Stimulated activated effector memory CD8-positive, alpha-beta T cell treated with anti-CD3 and anti-CD28 coated beads, Interleukin-12 subunit alpha, Interleukin-12 subunit beta, amount 100 ng/mL, for 72 hours (primary cell): ENCODE measurements around the gene METTL24.

Source experiments
- ATAC-seq: fragments of 150-1000 bp; cut with Tn5 transposase; 2 replicates; pipeline ENCODE4 v1.10.0; 2021
- DNase-seq, 2 donors: peaks; one replicate each; pipeline ENCODE4 v3.0.0; 2021 to 2022; ENCODE audit warnings: low spot score in 2 of 2
- H3K27ac Mint-ChIP-seq: one replicate; pipeline ENCODE4 v1.8.0; 2022; ENCODE audit warnings: mild to moderate bottlenecking, mixed read lengths
- H3K36me3 Mint-ChIP-seq: one replicate; pipeline ENCODE4 v1.8.0; 2022; ENCODE audit warnings: mild to moderate bottlenecking, mixed read lengths
- H3K4me1 Mint-ChIP-seq: one replicate; pipeline ENCODE4 v1.8.0; 2022; ENCODE audit warnings: mixed read lengths
- H3K4me3 Mint-ChIP-seq: one replicate; pipeline ENCODE4 v1.8.0; 2022; ENCODE audit warnings: mild to moderate bottlenecking, mixed read lengths
- H3K9me3 Mint-ChIP-seq: one replicate; pipeline ENCODE4 v1.8.0; 2022; ENCODE audit warnings: mixed read lengths

The METTL24 gene

DNA sequence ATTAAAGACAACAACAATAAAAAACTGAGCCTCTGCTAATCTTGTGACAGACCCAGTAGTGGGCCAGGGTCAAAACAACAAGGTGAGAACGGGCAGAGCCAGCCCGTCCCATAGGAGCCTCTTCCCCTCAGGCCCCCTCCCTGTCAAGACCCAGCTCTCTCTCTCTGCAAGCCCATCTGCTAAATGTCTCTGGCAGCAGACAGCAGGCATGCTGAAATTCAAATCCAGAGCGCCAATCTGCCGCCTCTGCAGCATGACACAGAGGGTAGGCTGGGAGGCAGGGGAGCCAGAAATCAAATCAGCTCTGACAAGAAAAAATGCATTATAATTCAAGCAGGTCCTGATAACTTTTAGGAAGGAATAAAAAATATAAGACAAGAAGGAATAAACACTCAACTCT is 26.3 kb downstream of the METTL24 start:
- Mint-ChIP-seq H3K4me1 (no peaks in the 10 kb centered on the region), H3K9me3 (no peaks in the 10 kb centered on the region), H3K27ac (no peak overlapping the region), H3K4me3 (no peak overlapping the region), H3K36me3 (no peaks in the 10 kb centered on the region)
- no peak for DNase-seq
- no peak for ATAC-seq

DNA sequence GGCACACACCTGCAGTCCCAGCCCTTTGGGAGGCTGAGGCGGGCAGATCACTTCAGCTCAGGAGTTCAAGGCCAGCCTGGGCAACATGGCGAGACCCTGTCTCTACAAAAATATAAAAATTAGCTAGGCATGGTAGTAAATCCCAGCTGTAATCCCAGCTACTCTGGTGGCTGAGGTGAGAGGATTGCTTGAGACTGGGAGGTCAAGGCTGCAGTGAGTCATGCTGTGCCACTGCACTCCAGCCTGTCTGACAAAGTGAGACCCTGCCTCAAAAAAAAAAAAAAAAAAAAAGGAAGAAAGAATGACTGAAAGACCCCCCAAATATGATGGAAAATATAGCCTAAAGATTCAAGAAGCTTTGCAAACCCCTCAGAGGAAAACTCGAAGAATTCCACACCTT is 26.8 kb downstream of the METTL24 start:
- Mint-ChIP-seq H3K4me3 (no peak overlapping the region), H3K27ac (no peak overlapping the region), H3K4me1 (no peaks in the 10 kb centered on the region), H3K9me3 (no peaks in the 10 kb centered on the region), H3K36me3 (no peaks in the 10 kb centered on the region)
- ATAC-seq (no peak), DNase-seq (no peak)

DNA sequence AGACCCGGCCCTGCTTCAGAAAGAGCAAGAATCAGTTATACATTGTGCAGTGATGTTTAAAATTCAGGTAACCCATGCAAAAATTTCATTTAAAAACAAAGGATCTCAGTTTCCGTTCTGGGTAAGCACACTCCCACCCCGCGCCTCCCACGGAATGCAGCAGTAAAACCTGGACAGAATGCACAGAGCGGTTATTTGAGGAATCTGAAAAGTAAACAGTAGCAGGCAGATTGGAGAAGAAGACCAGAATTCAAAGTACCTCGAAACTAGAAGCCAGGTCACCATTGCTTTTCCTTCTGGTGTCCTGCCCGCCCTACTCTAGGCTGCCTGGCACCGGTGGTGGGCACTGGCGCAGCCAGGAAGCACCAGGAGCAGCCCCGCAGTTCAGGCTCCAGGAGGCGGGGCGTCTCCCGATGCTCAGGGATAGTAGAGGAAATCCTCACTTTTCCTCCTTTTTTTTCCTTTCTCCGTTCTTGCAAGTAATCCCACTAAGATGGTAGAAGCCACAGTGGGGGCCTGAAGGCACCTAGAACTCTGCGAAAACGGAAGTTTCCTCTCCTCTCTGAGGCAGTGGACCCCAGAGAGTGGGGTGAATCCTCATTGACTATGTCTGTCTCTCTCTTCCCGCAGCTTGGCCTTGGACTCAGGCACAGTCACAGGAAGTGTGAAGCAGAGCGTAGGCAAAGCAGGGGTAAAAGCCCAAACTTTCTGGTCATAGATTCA is 28.3 kb downstream of the METTL24 start:
- no peak overlapping the region for H3K27ac Mint-ChIP-seq
- H3K9me3 Mint-ChIP-seq, result no peaks in the 10 kb centered on the region
- H3K4me3 Mint-ChIP-seq, result no peak overlapping the region
- H3K4me1 Mint-ChIP-seq, result no peaks in the 10 kb centered on the region
- no peak for ATAC-seq
- H3K36me3 Mint-ChIP-seq, result no peaks in the 10 kb centered on the region
- DNase-seq, result no peak

DNA sequence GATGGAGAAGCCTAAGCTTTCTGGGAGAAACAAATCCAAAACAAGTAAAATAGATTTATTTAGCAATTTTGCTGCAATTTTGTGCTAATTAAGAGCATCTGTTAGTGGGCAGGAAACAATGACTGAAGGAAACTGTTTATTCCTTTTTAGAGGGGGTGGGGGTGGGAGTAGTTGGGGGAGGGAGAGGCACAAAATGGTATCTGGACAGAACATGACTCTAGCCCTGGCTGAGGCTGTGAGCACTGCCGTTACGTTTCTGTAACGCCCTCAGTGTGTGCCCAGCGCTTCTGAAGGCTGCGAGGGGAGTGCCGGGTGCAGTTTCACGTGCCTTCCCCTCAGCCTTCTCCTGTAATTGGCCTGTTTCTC is 28.8 kb downstream of the METTL24 start:
- no peak overlapping the region for H3K27ac Mint-ChIP-seq
- no peak overlapping the region for H3K4me3 Mint-ChIP-seq
- DNase-seq, result no peak
- no peaks in the 10 kb centered on the region for H3K36me3 Mint-ChIP-seq
- H3K9me3 Mint-ChIP-seq, result no peaks in the 10 kb centered on the region
- no peak for ATAC-seq
- H3K4me1 Mint-ChIP-seq, result no peaks in the 10 kb centered on the region

DNA sequence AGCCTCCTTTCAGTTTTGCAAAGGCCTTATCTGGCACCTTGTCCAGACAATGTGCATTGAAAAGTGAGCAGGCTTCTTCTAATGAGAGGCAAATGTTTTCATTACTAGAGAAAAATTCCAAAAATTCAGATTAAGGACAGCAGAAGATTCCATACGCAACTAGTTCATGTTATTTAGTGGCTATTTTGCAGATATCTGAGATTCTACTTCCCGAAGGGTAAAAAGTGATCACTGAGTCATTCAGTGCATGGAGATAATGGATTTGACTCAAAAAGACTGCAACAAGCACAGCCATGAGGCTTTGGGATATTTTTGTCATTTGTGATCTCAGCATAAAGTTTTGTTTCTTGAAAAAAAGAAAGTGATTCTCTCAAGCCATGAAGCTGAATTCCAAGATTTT is 29.9 kb downstream of the METTL24 start:
- Mint-ChIP-seq H3K36me3 (no peaks in the 10 kb centered on the region), H3K9me3 (no peaks in the 10 kb centered on the region), H3K27ac (peak overlapping the region; percentile 16), H3K4me1 (no peaks in the 10 kb centered on the region), H3K4me3 (no peak overlapping the region)
- DNase-seq, result no peak
- no peak for ATAC-seq

DNA sequence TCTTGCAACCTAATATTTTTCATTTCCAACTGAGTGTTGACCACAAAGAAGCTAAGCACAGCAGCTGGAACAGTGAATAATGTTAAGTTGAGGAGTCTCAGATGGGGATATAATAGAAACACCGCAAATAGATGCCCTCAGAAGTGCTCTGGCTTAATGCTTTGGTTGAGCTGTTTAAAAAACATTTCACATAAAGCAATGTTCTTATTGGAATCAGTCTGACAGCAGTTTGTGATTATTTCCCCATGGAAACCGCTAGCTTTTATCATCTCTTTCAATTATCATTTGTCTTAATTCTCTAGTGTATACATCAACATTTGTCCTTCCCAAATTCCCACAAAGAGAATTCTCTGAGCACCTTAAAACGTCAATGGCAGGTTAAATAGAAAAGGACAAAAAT is 30.8 kb downstream of the METTL24 start:
- Mint-ChIP-seq H3K36me3 (no peaks in the 10 kb centered on the region), H3K27ac (no peak overlapping the region), H3K9me3 (no peaks in the 10 kb centered on the region), H3K4me1 (no peaks in the 10 kb centered on the region), H3K4me3 (no peak overlapping the region)
- ATAC-seq (no peak), DNase-seq (no peak)

DNA sequence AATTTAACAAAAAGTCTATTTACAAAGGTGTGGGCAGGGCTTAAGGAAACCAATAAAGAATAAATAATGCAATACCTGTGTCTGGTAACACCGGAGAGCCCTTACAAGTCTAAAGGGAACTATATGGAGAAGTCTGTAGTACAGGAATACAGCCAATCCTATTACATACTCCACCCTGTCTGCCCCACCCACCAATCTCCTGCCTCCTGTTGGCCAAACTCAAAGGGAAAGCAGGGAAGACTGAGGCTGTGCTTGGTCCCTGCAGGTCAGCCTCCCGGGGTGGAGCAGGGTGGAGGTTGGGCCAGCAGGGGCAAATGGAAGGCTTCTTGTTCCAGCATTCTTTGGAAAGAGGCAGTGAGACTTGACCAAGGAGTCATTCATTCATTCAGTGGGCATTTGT is 31.5 kb downstream of the METTL24 start:
- no peak for ATAC-seq
- no peak overlapping the region for H3K4me3 Mint-ChIP-seq
- H3K27ac Mint-ChIP-seq, result no peak overlapping the region
- H3K4me1 Mint-ChIP-seq, result no peaks in the 10 kb centered on the region
- no peaks in the 10 kb centered on the region for H3K36me3 Mint-ChIP-seq
- H3K9me3 Mint-ChIP-seq, result no peaks in the 10 kb centered on the region
- no peak for DNase-seq

DNA sequence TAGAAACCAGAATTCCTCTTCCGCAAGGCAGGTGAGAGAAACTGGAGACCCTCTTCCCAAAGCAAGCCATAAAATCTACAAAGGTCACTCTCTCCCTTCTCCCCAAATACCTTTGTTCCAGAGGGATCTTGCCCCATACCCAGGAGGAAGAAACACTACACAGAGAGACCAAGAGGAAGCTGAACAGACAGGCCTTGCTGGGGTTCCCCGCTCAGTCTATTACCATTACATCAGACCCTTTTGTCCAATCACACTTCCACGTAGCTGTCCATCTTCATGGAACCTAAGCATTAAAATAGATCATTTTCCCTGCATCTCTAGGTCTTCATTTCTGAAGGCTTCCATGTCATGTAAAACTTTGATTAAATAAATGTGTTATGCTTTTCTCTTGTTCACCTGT is 32.1 kb downstream of the METTL24 start:
- Mint-ChIP-seq H3K36me3 (no peaks in the 10 kb centered on the region), H3K9me3 (no peaks in the 10 kb centered on the region), H3K27ac (no peak overlapping the region), H3K4me1 (no peaks in the 10 kb centered on the region), H3K4me3 (no peak overlapping the region)
- DNase-seq, result no peak
- ATAC-seq, result no peak

DNA sequence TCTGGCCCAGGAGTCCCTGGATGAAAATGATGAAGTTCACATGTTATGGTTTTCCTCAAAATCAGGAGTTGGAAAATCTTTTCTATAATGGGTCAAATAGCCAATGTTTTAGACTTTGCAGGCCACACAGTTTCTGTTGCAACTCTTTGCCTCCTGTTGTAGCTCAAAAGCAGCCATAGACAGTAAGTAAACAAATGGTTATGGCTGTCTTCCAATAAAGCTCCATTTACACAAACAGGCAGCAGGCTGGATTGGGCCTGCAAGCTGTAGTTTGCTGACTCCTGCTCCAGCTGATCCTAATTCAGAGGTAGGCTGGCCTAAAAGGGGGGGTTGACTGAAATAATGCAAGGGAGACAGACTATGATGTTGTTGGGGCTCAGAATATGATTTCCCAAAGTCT is 33.0 kb downstream of the METTL24 start:
- DNase-seq, result no peak
- Mint-ChIP-seq H3K4me1 (no peaks in the 10 kb centered on the region), H3K36me3 (no peaks in the 10 kb centered on the region)

DNA sequence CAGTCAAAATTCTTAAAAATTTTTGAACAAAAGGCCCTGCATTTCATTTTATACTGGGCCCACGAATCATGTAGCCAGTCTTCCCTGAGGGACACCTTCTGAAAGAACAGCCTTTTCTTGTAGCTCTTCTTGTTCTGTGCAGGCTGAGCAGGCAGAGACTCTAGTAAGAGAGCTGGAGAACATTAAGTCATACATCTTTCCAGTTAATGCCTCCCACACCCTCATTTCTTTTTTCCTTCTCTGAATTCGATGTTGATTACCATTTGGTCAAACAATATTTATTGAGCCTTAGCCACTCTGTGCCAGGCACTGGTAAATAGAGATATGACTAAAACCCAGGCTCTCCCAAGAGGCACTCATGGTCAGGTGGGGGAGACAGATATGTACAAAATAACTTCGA is 33.6 kb downstream of the METTL24 start:
- no peak for ATAC-seq
- Mint-ChIP-seq H3K4me1 (no peaks in the 10 kb centered on the region), H3K9me3 (no peaks in the 10 kb centered on the region), H3K36me3 (no peaks in the 10 kb centered on the region), H3K4me3 (no peak overlapping the region), H3K27ac (no peak overlapping the region)
- DNase-seq, result no peak

More for the DNA sequence above, 33.0 kb downstream of the METTL24 start:
- ATAC-seq, result no peak
- no peak overlapping the region for H3K27ac Mint-ChIP-seq
- no peak overlapping the region for H3K4me3 Mint-ChIP-seq
- no peaks in the 10 kb centered on the region for H3K9me3 Mint-ChIP-seq

DNA sequence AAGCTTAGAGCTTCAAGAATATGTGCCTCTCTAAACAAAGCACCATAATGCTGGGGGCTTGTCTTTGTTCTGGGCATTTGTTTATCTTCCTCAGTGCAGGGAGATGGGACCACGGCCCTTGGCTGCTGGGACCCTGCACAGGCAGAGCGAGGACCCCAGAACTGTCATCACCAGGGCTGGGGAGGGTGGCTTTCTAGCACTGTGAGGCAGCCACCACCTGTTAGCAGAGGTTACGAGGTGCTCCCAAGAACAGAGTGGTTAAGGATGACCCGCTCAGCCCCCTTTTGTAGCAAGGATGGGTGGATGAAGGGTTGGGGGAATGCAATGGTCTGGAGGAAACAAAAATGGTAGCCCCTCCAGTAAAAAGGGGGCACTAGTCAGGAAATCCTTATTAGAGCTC is 34.9 kb downstream of the METTL24 start:
- ATAC-seq, result peak; percentile 25
- DNase-seq, result no peak
- H3K36me3 Mint-ChIP-seq, result no peaks in the 10 kb centered on the region
- no peak overlapping the region for H3K4me3 Mint-ChIP-seq
- H3K9me3 Mint-ChIP-seq, result no peaks in the 10 kb centered on the region
- H3K4me1 Mint-ChIP-seq, result no peaks in the 10 kb centered on the region
- no peak overlapping the region for H3K27ac Mint-ChIP-seq

DNA sequence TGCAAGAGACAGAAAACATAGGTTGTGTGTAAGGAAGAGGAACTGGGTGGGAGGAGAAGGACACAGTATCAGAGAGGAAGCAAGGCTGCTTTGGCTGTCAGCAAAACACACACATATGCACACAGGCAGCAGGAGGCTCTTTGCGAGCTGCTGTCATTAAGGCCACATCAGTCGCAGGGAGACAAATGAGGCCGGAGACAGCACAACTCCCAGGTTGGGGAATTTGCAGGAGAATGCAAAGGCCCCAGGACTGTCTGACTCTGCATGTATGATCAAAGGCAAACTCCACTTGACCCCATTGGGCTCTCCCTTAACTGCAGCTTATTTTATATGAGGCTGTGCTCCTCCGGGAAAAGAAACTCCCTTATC is 35.3 kb downstream of the METTL24 start:
- no peaks in the 10 kb centered on the region for H3K36me3 Mint-ChIP-seq
- no peak overlapping the region for H3K27ac Mint-ChIP-seq
- no peak for ATAC-seq
- H3K9me3 Mint-ChIP-seq, result no peaks in the 10 kb centered on the region
- H3K4me3 Mint-ChIP-seq, result no peak overlapping the region
- no peak for DNase-seq
- no peaks in the 10 kb centered on the region for H3K4me1 Mint-ChIP-seq

DNA sequence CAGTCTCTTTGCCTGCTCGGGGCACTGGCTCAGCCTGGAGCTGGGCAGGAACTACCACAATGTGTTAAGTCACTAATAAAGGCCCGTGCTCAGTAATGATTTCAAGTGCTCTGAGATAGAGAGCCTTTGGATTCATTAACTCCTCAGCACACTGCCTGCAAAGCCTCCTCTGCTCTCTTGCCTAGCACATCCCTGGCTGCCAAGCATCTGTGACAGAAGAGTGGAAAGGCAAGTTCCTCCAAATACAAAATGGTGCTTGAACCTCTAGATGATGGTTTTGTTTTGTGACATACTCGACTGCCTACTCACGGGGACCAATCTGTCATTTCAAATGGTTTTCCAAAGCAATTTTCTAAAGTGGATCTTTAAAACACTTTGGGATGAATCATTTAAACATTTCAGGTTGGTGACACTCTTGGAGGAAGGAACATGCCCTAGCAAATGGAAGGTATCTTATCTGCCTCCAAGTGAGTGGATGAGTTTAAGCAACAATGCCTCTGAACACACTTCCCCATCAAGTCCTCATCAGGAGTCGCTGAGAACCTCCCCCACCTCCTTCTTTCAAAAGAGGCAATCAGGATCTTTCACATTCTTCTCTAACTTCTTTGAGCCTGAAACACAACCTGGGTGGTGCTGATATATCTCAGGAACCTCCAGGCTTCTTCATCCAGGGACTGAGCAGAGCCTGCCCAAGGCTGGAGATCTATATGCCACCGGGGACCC is 35.8 kb downstream of the METTL24 start:
- Mint-ChIP-seq H3K4me1 (no peaks in the 10 kb centered on the region), H3K9me3 (no peaks in the 10 kb centered on the region), H3K4me3 (no peak overlapping the region), H3K27ac (no peak overlapping the region), H3K36me3 (no peaks in the 10 kb centered on the region)
- ATAC-seq (peak; percentile 29), DNase-seq (no peak)

DNA sequence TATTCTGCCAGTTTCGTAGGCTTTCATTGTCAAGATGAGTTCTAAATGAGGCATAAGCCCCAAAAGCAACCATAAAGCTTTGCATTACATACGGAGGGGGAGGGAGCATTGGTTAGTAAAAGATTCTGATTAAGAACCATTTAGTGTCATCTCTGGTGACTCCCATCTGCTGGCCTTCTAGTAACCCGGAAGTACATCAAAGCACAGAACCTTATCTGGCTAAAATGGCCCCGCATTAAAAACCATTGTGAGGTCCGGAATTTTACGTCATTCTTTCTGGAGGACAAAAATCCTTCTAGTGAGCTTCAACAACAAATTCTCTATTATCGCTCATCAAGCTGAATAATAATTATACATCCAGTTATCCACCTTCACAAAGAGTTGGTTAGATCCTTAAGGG is 37.8 kb downstream of the METTL24 start:
- Mint-ChIP-seq H3K4me3 (no peak overlapping the region), H3K9me3 (no peaks in the 10 kb centered on the region), H3K27ac (no peak overlapping the region), H3K36me3 (no peaks in the 10 kb centered on the region), H3K4me1 (no peaks in the 10 kb centered on the region)
- DNase-seq, result no peak
- ATAC-seq, result no peak

DNA sequence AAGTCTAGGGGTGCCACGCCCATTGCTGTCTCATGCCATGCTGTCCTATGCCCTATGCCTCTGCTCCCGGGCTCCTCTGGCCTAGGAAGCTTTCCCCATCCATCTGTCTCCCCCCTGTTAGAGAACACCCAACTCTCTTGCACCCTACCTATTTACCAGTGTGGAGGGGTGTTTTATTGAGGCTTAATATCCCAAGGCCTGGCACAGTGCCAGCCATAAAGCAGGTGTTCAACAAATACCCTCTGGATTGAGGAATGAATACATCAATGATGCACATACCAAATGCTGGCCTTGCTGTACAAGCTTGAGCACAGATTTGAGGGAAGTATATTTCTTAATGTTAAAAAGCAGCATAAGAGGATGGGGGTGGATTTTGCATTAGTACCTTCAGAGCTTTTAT is 38.3 kb downstream of the METTL24 start:
- ATAC-seq (no peak), DNase-seq (no peak)
- Mint-ChIP-seq H3K9me3 (no peaks in the 10 kb centered on the region), H3K36me3 (no peaks in the 10 kb centered on the region), H3K4me3 (no peak overlapping the region), H3K4me1 (no peaks in the 10 kb centered on the region), H3K27ac (no peak overlapping the region)

DNA sequence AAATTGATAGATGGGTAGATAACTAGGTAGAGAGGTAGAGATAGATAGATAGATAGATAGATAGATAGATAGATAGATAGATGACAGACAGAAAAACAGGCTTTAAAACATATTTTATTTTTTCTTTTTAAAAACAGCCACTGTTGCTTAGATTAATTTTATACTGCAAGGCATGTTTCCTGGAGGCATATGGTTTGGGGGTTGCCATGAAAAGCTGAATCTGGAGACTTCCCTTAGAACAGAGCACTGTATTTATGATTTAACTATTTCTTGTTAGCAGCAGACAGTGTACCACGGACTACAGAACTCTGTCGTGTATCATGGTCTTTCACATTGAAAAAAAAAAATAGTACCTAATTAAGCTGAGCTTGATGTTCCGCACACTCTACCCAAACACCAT is 38.8 kb downstream of the METTL24 start:
- H3K27ac Mint-ChIP-seq, result no peak overlapping the region
- no peaks in the 10 kb centered on the region for H3K36me3 Mint-ChIP-seq
- DNase-seq (no peak), ATAC-seq (no peak)
- H3K4me1 Mint-ChIP-seq, result no peaks in the 10 kb centered on the region
- H3K9me3 Mint-ChIP-seq, result no peaks in the 10 kb centered on the region
- no peak overlapping the region for H3K4me3 Mint-ChIP-seq
